Breast epithelium (tissue), 4 donors: ENCODE results near the gene ANKRD11. TPM values are rescaled to one million over a fixed set of nuclear protein-coding genes. Genes with fewer than 3 reads are reported as not detected.

Source experiments
- DNase-seq, 2 donors: peaks; one replicate each; pipeline ENCODE4 v3.0.0-alpha.2; 2019; ENCODE audit warnings: low spot score in 2 of 2
- H3K27ac ChIP-seq, 2 donors: fragments of 200-600 bp; sonication (generic) in 1 of 2; one replicate each; pipeline ENCODE4 v1.5.1; 2016 to 2019; ENCODE audit warnings: mild to moderate bottlenecking in 1 of 2
- H3K27me3 ChIP-seq, 2 donors: fragments of 200-600 bp; sonication (generic) in 1 of 2; one replicate each; pipeline versions ENCODE4 v1.5.1 to v1.6.0; 2017 to 2019; ENCODE audit warnings: control low read depth in 1 of 2, mild to moderate bottlenecking in 1 of 2
- H3K36me3 ChIP-seq: fragments of 200-600 bp; one replicate; pipeline ENCODE4 v1.5.1; 2019
- H3K4me1 ChIP-seq, 2 donors: fragments of 200-600 bp; sonication (generic); one replicate each; pipeline ENCODE4 v1.5.1; 2016 to 2019; ENCODE audit warnings: control low read depth in 1 of 2
- H3K4me3 ChIP-seq, 3 donors: fragments of 200-600 bp; sonication (generic); 1 replicate in 2 of 3; 2 replicates in 1 of 3; pipeline ENCODE4 v1.5.1; 2016 to 2019; ENCODE audit warnings: mild to moderate bottlenecking in 3 of 3, moderate library complexity in 2 of 3
- H3K9me3 ChIP-seq, 2 donors: fragments of 200-600 bp; sonication (generic) in 1 of 2; one replicate each; pipeline ENCODE4 v1.5.1; 2016 to 2019; ENCODE audit warnings: control low read depth in 1 of 2
- POLR2A ChIP-seq: fragments of 450-650 bp; IDR thresholded peaks from one replicate; pipeline ENCODE4 v1.6.1; 2016; ENCODE audit warnings: antibody characterized with exemption, mild to moderate bottlenecking, moderate library complexity
- POLR2AphosphoS5 ChIP-seq, 3 donors: sonication (generic); formaldehyde crosslinking; IDR thresholded peaks; one replicate each; pipeline ENCODE4 v1.6.1; 2017; ENCODE audit warnings: antibody characterized with exemption in 3 of 3
- intact Hi-C: fragments of 100-400 bp; cut with DNase I; formaldehyde crosslinking; loops from one replicate; pipeline ENCODE4 v1.15.1; 2023; ENCODE audit warnings: low total_unique reads
- total RNA-seq, 3 donors: library from RNA; depleted of rRNA; stranded (reverse); fragments of >200 nt; gene quantifications; one replicate each; pipeline ENCODE4 v1.1.0, GENCODE V29; 2016
- TF ChIP-seq, protein P1 (sequence below), 3 donors: fragments of 450-650 bp; IDR thresholded peaks; one replicate each; pipeline ENCODE4 v1.5.1; 2016 to 2017; ENCODE audit warnings: antibody characterized with exemption in 3 of 3, mild to moderate bottlenecking in 3 of 3, moderate library complexity in 3 of 3

ANKRD11 gene
- total RNA-seq, 3 donors from 2014 or later: 64.0 to 79.0 (median 69.2) TPM

- H3K9me3 ChIP-seq: no peaks in the 10 kb centered on the region
- no peak for DNase-seq
- H3K4me1 ChIP-seq: peaks cover 0 to 7% of the 10 kb centered on the region in 2 donors
- intact Hi-C loops: no loop called here
- H3K27ac ChIP-seq: no peak overlapping the region
- no peaks in the 10 kb centered on the region for H3K36me3 ChIP-seq
- no peak overlapping the region for H3K4me3 ChIP-seq
- TF ChIP-seq POLR2A (no peak), POLR2AphosphoS5 (IDR thresholded peaks at IDR 0.05) (no peak)
- TF ChIP-seq, protein P1, sequence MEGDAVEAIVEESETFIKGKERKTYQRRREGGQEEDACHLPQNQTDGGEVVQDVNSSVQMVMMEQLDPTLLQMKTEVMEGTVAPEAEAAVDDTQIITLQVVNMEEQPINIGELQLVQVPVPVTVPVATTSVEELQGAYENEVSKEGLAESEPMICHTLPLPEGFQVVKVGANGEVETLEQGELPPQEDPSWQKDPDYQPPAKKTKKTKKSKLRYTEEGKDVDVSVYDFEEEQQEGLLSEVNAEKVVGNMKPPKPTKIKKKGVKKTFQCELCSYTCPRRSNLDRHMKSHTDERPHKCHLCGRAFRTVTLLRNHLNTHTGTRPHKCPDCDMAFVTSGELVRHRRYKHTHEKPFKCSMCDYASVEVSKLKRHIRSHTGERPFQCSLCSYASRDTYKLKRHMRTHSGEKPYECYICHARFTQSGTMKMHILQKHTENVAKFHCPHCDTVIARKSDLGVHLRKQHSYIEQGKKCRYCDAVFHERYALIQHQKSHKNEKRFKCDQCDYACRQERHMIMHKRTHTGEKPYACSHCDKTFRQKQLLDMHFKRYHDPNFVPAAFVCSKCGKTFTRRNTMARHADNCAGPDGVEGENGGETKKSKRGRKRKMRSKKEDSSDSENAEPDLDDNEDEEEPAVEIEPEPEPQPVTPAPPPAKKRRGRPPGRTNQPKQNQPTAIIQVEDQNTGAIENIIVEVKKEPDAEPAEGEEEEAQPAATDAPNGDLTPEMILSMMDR (IDR thresholded peaks at IDR 0.05): no peak
- H3K27me3 ChIP-seq: no peaks in the 10 kb centered on the region
These were observed 123.5 kb downstream of the ANKRD11 start for GRCh38 chr16:89366561-89367537.

DNA sequence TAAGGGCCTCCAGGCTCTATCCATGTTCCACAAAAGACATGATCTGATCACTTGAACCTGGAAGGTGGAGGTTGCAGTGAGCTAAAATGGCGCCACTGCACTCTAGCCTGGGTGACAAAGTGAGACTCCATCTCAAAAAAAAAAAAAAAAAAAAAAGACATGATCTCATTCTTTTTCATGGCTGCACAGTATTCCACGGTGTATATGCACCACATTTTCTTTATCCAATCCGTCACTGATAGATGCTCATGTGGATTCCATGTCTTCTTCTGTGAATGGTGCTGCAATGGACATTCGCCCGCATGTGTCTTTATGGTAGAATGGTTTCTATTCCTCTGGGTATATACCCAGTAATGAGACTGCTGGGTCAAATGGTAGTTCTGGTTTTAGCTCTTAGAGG is 124.4 kb downstream of the ANKRD11 start:
- H3K27me3 ChIP-seq: no peaks in the 10 kb centered on the region
- no peak overlapping the region for H3K4me3 ChIP-seq
- H3K9me3 ChIP-seq: no peaks in the 10 kb centered on the region
- no peaks in the 10 kb centered on the region for H3K36me3 ChIP-seq
- H3K4me1 ChIP-seq: peaks cover 3 to 15% of the 10 kb centered on the region in 2 donors
- no peak overlapping the region for H3K27ac ChIP-seq
- TF ChIP-seq, protein P1 (IDR thresholded peaks at IDR 0.05): no peak
- TF ChIP-seq POLR2A: no peak
- TF ChIP-seq POLR2AphosphoS5 (IDR thresholded peaks at IDR 0.05): no peak
- intact Hi-C loops: no loop called here
- DNase-seq: no peak

DNA sequence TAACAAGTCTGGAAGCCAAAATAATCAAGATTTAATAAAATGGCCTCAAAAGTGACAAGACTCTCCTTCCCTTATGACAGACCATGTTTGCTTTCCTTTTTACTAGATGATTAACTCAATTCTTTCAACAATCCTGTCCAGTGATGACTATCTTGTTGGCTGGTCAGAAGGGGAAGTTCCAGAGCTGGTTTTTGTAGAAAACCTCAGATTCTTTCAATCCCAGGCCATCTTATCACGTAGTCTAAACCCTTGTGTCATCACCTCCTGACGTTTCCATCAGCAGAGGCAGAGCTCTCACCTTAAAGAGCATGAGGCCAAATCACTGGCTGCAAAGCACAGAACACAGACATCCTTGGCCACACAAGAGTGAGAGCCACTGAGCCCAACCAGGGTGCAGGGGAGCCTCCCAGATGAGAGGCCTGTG is 125.3 kb downstream of the ANKRD11 start:
- no peaks in the 10 kb centered on the region for H3K27me3 ChIP-seq
- no peak for DNase-seq

GRCh38 chr16:89364606-89365005 is 125.8 kb downstream of the ANKRD11 start:
- intact Hi-C loops: no loop called here

More for the DNA sequence above, 125.3 kb downstream of the ANKRD11 start:
- H3K4me3 ChIP-seq: no peak overlapping the region
- H3K4me1 ChIP-seq: peaks cover 4 to 18% of the 10 kb centered on the region in 2 donors
- no peak overlapping the region for H3K27ac ChIP-seq
- TF ChIP-seq POLR2AphosphoS5 (IDR thresholded peaks at IDR 0.05): no peak
- TF ChIP-seq, protein P1 (IDR thresholded peaks at IDR 0.05): no peak
- no peak for TF ChIP-seq POLR2A
- intact Hi-C loops: no loop called here
- no peaks in the 10 kb centered on the region for H3K9me3 ChIP-seq
- H3K36me3 ChIP-seq: no peaks in the 10 kb centered on the region

More at GRCh38 chr16:89364606-89365005, 125.8 kb downstream of the ANKRD11 start:
- Histone ChIP-seq H3K9me3 (no peaks in the 10 kb centered on the region), H3K27me3 (no peaks in the 10 kb centered on the region), H3K4me3 (no peak overlapping the region), H3K36me3 (no peaks in the 10 kb centered on the region), H3K27ac (no peak overlapping the region), H3K4me1 (peaks cover 4 to 21% of the 10 kb centered on the region in 2 donors)
- DNase-seq: no peak
- no peak for TF ChIP-seq POLR2AphosphoS5 (IDR thresholded peaks at IDR 0.05)
- TF ChIP-seq, protein P1 (IDR thresholded peaks at IDR 0.05): no peak
- TF ChIP-seq POLR2A: no peak
